ENCODE results near the gene SLC11A1.

- TF ChIP-seq, protein P1, sequence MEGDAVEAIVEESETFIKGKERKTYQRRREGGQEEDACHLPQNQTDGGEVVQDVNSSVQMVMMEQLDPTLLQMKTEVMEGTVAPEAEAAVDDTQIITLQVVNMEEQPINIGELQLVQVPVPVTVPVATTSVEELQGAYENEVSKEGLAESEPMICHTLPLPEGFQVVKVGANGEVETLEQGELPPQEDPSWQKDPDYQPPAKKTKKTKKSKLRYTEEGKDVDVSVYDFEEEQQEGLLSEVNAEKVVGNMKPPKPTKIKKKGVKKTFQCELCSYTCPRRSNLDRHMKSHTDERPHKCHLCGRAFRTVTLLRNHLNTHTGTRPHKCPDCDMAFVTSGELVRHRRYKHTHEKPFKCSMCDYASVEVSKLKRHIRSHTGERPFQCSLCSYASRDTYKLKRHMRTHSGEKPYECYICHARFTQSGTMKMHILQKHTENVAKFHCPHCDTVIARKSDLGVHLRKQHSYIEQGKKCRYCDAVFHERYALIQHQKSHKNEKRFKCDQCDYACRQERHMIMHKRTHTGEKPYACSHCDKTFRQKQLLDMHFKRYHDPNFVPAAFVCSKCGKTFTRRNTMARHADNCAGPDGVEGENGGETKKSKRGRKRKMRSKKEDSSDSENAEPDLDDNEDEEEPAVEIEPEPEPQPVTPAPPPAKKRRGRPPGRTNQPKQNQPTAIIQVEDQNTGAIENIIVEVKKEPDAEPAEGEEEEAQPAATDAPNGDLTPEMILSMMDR (conservative IDR thresholded peaks at IDR 0.05; ENCODE audit: low read depth, low read length) = no peak
- no peak for TF ChIP-seq CEBPB (IDR thresholded peaks at IDR 0.05; ENCODE audit: low read depth, low read length)
- TF ChIP-seq POLR2A (IDR thresholded peaks at IDR 0.05; ENCODE audit: low read depth, low read length) = no peak
- no peak for TF ChIP-seq RFX5 (IDR thresholded peaks at IDR 0.05; ENCODE audit: low read depth, low read length)
- no peak for TF ChIP-seq FOS (IDR thresholded peaks at IDR 0.05; ENCODE audit: low read depth, low read length)
- TF ChIP-seq MAFK (IDR thresholded peaks at IDR 0.05; ENCODE audit: low read depth, low read length) = no peak
- no peak for TF ChIP-seq MAZ (IDR thresholded peaks at IDR 0.05; ENCODE audit: borderline replicate concordance, low read depth, low read length)
- TF ChIP-seq MXI1 (IDR thresholded peaks at IDR 0.05; ENCODE audit: borderline replicate concordance, low read depth, low read length) = no peak
- no peak for TF ChIP-seq RAD21 (IDR thresholded peaks at IDR 0.05; ENCODE audit: low read length)
- no peak for TF ChIP-seq BHLHE40 (IDR thresholded peaks at IDR 0.05; ENCODE audit: low read depth, low read length)
Measured at GRCh38 chr2:218345491-218346236, 36.4 kb upstream of the SLC11A1 start.
